Stimulated activated CD8-positive, alpha-beta memory T cell treated with anti-CD3 and anti-CD28 coated beads, Interleukin-2, amount 100 ng/mL, for 48 hours (primary cell): ENCODE data around the gene SYT6.

Experiments used
- DNase-seq, 2 donors: peaks; one replicate each; pipeline ENCODE4 v3.0.0-alpha.2; 2020; ENCODE audit warnings: low read depth in 2 of 2

SYT6 gene, protein sequence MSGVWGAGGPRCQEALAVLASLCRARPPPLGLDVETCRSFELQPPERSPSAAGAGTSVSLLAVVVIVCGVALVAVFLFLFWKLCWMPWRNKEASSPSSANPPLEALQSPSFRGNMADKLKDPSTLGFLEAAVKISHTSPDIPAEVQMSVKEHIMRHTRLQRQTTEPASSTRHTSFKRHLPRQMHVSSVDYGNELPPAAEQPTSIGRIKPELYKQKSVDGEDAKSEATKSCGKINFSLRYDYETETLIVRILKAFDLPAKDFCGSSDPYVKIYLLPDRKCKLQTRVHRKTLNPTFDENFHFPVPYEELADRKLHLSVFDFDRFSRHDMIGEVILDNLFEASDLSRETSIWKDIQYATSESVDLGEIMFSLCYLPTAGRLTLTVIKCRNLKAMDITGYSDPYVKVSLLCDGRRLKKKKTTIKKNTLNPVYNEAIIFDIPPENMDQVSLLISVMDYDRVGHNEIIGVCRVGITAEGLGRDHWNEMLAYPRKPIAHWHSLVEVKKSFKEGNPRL

DNA sequence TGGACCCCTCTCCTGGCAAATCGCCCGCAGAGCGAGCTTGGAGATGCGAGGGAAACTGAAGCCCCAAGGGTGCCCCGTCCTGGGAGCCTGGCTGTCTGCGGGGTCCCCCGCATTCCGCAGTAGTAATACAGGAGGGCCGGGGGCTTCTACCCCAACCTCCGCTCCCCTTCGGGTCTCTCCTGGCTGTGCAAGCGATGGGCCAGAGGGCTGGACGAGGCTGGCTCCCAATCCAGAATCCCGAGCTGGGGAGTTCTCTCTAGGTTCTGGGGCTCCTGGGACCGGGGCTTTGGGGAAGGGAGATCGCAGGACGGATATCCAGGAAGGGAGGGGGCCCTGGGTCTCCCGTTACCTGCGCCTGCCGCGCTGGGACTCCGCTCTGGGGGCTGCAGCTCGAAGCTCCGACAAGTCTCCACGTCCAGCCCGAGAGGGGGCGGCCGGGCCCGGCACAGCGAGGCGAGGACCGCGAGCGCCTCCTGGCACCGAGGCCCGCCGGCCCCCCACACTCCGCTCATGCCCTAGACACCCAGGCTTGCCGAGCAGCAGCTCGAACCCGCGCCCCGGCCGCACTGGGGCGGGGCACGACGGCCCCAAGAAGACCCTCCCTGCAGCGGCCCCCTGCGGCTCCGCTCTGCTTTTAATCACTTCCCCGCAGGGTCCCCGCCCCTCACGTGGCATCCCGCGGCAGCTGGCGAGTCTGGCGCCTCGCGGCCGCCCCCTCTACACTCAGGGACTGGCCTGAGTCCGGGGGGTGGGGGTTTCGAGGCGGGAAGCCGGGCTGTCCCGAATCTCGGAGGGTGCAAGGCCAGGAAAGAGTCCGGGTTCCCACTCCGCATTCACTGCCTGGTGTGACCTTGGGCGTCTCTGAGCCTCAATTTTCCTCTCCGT is at the start of gene SYT6:
Gene SYT6 (minus strand): TSS at position 609 of the 885 bp plus-strand sequence. CDS start 97 bp downstream, at position 512.
- no peak for DNase-seq

GRCh38 chr1:114201486-114201885 is 47.8 kb upstream of the SYT6 start:
- DNase-seq = no peak

- no peak for DNase-seq
These were observed 45.4 kb upstream of the SYT6 start for GRCh38 chr1:114199017-114199594.

- DNase-seq = no peak
These were observed 43.6 kb upstream of the SYT6 start for GRCh38 chr1:114196992-114197907.

- DNase-seq = no peak
These were observed 42.1 kb upstream of the SYT6 start for GRCh38 chr1:114195819-114196218.

GRCh38 chr1:114192328-114192727 is 38.7 kb upstream of the SYT6 start:
- no peak for DNase-seq

DNA sequence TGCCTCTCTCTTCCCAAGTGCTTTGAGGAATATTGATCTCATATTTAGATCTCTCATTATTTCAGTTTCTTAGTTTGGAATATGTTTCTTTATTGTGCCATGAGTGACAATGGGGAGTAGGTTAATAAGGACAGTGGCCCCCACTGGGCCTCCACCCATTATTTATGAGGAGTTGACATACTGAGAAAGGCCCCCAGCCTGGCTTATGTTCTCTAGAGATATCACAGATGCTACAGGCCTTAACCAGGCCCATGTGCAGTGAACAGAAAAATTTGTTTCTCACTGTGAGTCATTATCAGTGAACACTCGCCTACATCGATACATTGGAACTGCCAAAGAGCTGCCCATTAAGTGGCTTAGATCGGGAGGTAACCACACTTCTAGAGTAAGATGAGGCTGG is 35.7 kb upstream of the SYT6 start:
- DNase-seq = no peak

GRCh38 chr1:114181356-114181755 is 27.7 kb upstream of the SYT6 start:
- DNase-seq = no peak

GRCh38 chr1:114180742-114181141 is 27.1 kb upstream of the SYT6 start:
- no peak for DNase-seq

GRCh38 chr1:114178936-114179335 is 25.3 kb upstream of the SYT6 start:
- DNase-seq = no peak

GRCh38 chr1:114177282-114177681 is 23.6 kb upstream of the SYT6 start:
- DNase-seq = no peak

- no peak for DNase-seq
These were observed 22.7 kb upstream of the SYT6 start for GRCh38 chr1:114176366-114176765.

- no peak for DNase-seq
These were observed 20.0 kb upstream of the SYT6 start for GRCh38 chr1:114173680-114174079.

- DNase-seq = no peak
These were observed 15.8 kb upstream of the SYT6 start for GRCh38 chr1:114169509-114169908.

GRCh38 chr1:114167226-114167625 is 13.6 kb upstream of the SYT6 start:
- DNase-seq = no peak

DNA sequence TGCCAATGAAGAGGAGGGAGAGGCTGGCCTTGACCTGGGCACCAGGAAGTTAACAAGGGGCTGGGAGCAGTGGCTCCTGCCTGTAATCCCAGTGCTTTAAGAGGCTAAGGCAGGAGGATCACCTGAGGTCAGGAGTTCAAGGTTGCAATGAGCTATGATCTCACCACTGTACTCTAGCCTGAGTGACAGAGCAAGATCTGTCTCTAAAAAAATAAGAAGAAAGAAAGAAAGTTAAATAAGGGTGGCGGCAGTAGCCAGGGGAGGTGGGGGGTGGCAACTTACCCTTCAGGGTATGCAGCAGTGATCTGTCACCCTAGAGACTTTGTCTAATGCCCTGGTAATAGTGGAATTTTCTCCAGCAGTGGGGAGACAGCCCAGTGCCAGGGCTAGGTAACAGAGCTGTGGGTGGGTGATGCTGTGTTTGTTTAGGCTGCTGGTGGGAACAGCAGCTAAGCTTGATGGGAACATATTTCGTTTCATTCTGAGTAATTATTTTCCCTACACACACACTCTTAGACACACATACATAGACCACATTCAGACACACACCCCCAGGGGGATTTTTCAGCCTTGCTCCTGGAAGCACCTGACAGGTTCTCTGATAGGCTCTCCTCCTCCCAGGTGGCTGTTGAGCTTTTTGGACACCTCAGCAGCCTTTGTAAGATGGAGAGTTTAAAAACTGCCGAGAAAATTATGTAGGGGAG is 11.3 kb upstream of the SYT6 start:
- no peak for DNase-seq

DNA sequence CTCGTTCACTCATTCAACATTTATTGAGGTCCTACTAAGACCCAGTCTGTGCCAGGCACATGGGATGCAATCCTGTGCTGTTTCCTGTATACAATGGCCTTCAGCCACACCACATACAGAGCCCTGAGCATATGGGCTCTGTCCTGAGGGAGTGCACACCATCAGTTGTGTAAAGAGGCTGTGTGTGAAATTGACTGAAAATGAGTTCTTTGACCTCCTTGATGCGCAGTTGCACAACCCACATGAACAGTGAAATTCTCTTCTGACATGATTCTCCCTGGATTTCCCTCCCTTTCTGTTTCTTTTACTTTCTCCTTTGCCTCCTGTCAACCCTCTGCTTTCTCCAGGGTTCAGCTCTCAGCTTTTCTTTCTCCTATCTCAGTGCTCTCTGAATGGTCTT is 6.3 kb upstream of the SYT6 start:
- no peak for DNase-seq

GRCh38 chr1:114157275-114157660 is 3.6 kb upstream of the SYT6 start:
- DNase-seq = no peak

- DNase-seq = no peak
These were observed 3.0 kb upstream of the SYT6 start for GRCh38 chr1:114156538-114157274.

DNA sequence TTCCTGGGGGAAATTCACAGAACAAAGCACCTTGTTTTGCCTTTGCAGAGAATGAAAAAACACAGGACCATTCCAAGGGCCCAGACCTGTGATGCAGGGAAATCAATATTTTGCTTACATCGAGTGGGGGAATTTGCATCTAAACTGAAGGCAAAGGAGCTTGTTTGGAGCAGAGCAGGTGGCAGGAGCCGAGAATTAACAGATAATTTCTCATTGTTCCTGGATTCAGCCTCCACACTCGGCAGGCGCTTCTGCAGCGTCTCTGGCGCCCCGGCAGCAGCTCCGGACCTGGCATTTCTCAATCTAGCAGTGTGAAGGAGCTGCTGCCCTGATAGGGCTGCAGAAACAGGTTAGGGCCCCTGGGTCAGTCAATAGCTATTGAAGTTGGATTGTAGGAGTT is 2.0 kb upstream of the SYT6 start:
- no peak for DNase-seq
